ENCODE results near the gene DPH6.

GRCh38 chr15:35436422-35436821 is 109.5 kb downstream of the DPH6 start:
- TF ChIP-seq CTCF (IDR thresholded peaks at IDR 0.05) (no peak), EP300 (IDR thresholded peaks at IDR 0.05) (no peak), POLR2AphosphoS5 (IDR thresholded peaks at IDR 0.05) (no peak), POLR2A (IDR thresholded peaks at IDR 0.05) (no peak)
